ENCODE measurements around the gene TTC27. TPM values are rescaled to one million over a fixed set of nuclear protein-coding genes. Genes with fewer than 3 reads are reported as not detected.

Gene TTC27
- total and polyA plus RNA-seq, 10 of the 15 experiments (the other 5 are each of a cell fraction or from before 2014, with no cell fraction given): 20.4 to 34.9 (median 26.0) TPM

DNA sequence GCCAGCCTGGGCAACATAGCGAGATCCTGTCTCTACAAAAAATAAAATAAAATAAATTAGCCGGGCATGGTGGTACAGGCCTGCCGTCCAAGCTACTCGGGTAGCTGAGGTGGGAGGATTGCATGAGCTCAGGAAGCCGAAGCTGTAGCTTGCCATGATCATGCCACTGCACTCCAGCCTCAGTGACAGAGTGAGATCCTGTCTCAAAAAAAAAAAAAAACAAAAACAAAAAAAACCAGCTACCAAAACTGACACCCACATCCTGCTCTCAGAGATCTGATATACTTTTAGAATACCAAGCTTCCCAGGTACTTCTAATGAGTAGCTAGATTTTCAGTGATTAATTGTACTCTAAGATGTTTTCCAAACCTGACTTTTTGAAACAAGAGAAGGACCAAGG, 74.0 kb downstream of the TTC27 start:
- no peak overlapping the region for H2AFZ ChIP-seq (ENCODE audit: control insufficient read depth, low read depth, low read length)
- peaks cover 0 to 3% of the 10 kb centered on the region in 2 experiments; a peak in 1 of 4 replicates for H3K36me3 ChIP-seq (ENCODE audit: control insufficient read depth in 2 of 2, insufficient read depth in 2 of 2, low read length in 1 of 2)
- CTCF ChIA-PET: no interaction called here
- H3K4me1 ChIP-seq (ENCODE audit: control insufficient read depth, insufficient read depth, low read length): no peaks in the 10 kb centered on the region
- POLR2A ChIA-PET: interaction anchor here (0.5 to 0.6 kb wide), 3 partner anchors 8 to 63 kb away, joined by 3 read pairs; no protein-coding TSS in a partner anchor
- intact Hi-C loops (cut with micrococcal nuclease; ENCODE audit: unreplicated experiment) (no loop called here), in situ Hi-C loops (cut with MboI) (no loop called here)
- H3K9me3 ChIP-seq (replicated peaks; ENCODE audit: control insufficient read depth, insufficient read depth, low read length): no peaks in the 10 kb centered on the region
- WGBS (ENCODE audit: insufficient coverage, insufficient replicate concordance, low lambda C conversion rate, missing lambda C conversion rate): 98% methylated on average over 5 of the region's 5 CpGs
- H4K20me1 ChIP-seq (ENCODE audit: control insufficient read depth, insufficient read depth): no peaks in the 10 kb centered on the region
- H3K4me3 ChIP-seq: no peak overlapping the region
- peak; percentile 27; the same call in 2 of the 3 replicates for ATAC-seq
- FAIRE-seq: no peak
- no peak for TF ChIP-seq CBX3 (IDR thresholded peaks at IDR 0.05; ENCODE audit: borderline replicate concordance, low read depth)
- TF ChIP-seq ZNF622 (IDR thresholded peaks at IDR 0.05): no peak
- TF ChIP-seq ZNF384 (IDR thresholded peaks at IDR 0.05; ENCODE audit: borderline replicate concordance, low read depth, low read length): peak; percentile 70
- no TSS peak for BruUV-seq (replicated peaks)
- H3K79me2 ChIP-seq (ENCODE audit: control insufficient read depth, insufficient read depth, low read length): no peaks in the 10 kb centered on the region
- RAD21 ChIA-PET (ENCODE audit: unreplicated experiment): interaction anchor here (0.6 kb wide), 1 partner anchor 124 kb away, joined by 3 read pairs; no protein-coding TSS in a partner anchor
- H3K4me2 ChIP-seq (ENCODE audit: control insufficient read depth, insufficient read depth): 0 out of 2 replicates have a peak overlapping the region, but pooled peaks have one; percentile 4
- SMC1A ChIA-PET (ENCODE audit: uncharacterized antibody, unreplicated experiment): no interaction called here
- H3K9ac ChIP-seq (ENCODE audit: control insufficient read depth, insufficient read depth, low read length): no peak overlapping the region
- H3K27ac ChIP-seq (ENCODE audit: control insufficient read depth, insufficient read depth): peak overlapping the region; percentile 45
- H3K27me3 ChIP-seq (replicated peaks in 1 of 2; ENCODE audit: control insufficient read depth in 2 of 2, insufficient read depth in 2 of 2, low read length in 1 of 2): no peaks in the 10 kb centered on the region
- no peak for DNase-seq (ENCODE audit: low read depth, low spot score)

DNA sequence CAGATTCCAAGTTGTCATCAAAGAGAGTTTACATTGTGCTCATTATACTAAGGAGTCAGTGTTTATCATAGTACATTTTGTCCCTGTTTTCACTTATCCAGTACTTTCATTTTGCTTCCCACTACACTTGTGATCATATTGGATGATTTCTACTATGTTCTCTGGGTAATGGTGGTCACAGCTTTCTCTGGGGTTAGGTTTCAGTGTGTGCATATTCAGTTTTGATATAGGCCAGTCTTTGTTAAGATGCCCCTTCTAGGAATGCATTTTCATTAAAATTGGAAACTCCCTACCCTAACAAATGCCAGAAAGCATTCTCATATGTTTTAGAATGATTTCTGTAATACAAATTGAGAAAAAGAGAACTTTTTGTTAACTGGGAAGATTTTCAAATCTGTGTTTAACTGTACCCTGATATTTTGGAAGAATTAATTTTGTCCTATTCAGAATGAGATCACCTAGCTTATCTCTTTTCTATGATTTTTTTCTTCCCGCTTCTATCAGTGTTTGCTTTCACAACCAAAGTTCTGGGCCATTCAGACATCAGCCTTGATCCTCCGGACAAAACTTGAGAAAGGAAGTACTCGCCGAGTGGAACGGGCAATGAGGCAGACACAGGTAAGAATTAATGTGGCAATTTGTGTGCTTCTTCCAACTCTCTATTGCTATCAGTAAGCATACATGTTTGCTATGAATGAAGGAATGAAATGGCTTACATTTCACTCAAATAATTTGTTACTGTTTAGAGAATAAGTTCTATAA, 74.6 kb downstream of the TTC27 start:
- ATAC-seq (peak; percentile 59), FAIRE-seq (no peak), DNase-seq (ENCODE audit: low read depth, low spot score) (no peak)
- Histone ChIP-seq H2AFZ (ENCODE audit: control insufficient read depth, low read depth, low read length) (no peak overlapping the region), H3K9me3 (replicated peaks; ENCODE audit: control insufficient read depth, insufficient read depth, low read length) (no peaks in the 10 kb centered on the region), H3K9ac (ENCODE audit: control insufficient read depth, insufficient read depth, low read length) (no peak overlapping the region), H3K27me3 (replicated peaks in 1 of 2; ENCODE audit: control insufficient read depth in 2 of 2, insufficient read depth in 2 of 2, low read length in 1 of 2) (no peaks in the 10 kb centered on the region), H3K4me2 (ENCODE audit: control insufficient read depth, insufficient read depth) (0 out of 2 replicates have a peak overlapping the region, but pooled peaks have one; percentile 4), H3K36me3 (ENCODE audit: control insufficient read depth in 2 of 2, insufficient read depth in 2 of 2, low read length in 1 of 2) (peaks cover 0 to 3% of the 10 kb centered on the region in 2 experiments; a peak in 1 of 4 replicates), H3K4me3 (no peak overlapping the region), H3K79me2 (ENCODE audit: control insufficient read depth, insufficient read depth, low read length) (no peaks in the 10 kb centered on the region), H3K27ac (ENCODE audit: control insufficient read depth, insufficient read depth) (peak overlapping the region; percentile 45), H4K20me1 (ENCODE audit: control insufficient read depth, insufficient read depth) (no peaks in the 10 kb centered on the region), H3K4me1 (ENCODE audit: control insufficient read depth, insufficient read depth, low read length) (no peaks in the 10 kb centered on the region)
- RAD21 ChIA-PET (ENCODE audit: unreplicated experiment): interaction anchor here (0.6 kb wide), 1 partner anchor 123 kb away, joined by 3 read pairs; no protein-coding TSS in a partner anchor
- intact Hi-C loops (cut with micrococcal nuclease; ENCODE audit: unreplicated experiment): no loop called here
- in situ Hi-C loops (cut with MboI): no loop called here
- WGBS (ENCODE audit: insufficient coverage, insufficient replicate concordance, low lambda C conversion rate, missing lambda C conversion rate): 100% methylated on average over 5 of the region's 5 CpGs
- no peak for TF ChIP-seq FOXK2 (IDR thresholded peaks at IDR 0.05)
- no peak for TF ChIP-seq PBX3 (IDR thresholded peaks at IDR 0.05; ENCODE audit: insufficient replicate concordance, low read depth, low read length)
- no peak for TF ChIP-seq ZSCAN29 (IDR thresholded peaks at IDR 0.05)
- no peak for TF ChIP-seq EED (IDR thresholded peaks at IDR 0.05; ENCODE audit: low read depth)
- no peak for TF ChIP-seq NRF1 (conservative IDR thresholded peaks at IDR 0.05; ENCODE audit: low read depth, low read length)
- TF ChIP-seq GATAD2B (conservative IDR thresholded peaks at IDR 0.05; ENCODE audit: low read depth): no peak
- TF ChIP-seq, protein P1, sequence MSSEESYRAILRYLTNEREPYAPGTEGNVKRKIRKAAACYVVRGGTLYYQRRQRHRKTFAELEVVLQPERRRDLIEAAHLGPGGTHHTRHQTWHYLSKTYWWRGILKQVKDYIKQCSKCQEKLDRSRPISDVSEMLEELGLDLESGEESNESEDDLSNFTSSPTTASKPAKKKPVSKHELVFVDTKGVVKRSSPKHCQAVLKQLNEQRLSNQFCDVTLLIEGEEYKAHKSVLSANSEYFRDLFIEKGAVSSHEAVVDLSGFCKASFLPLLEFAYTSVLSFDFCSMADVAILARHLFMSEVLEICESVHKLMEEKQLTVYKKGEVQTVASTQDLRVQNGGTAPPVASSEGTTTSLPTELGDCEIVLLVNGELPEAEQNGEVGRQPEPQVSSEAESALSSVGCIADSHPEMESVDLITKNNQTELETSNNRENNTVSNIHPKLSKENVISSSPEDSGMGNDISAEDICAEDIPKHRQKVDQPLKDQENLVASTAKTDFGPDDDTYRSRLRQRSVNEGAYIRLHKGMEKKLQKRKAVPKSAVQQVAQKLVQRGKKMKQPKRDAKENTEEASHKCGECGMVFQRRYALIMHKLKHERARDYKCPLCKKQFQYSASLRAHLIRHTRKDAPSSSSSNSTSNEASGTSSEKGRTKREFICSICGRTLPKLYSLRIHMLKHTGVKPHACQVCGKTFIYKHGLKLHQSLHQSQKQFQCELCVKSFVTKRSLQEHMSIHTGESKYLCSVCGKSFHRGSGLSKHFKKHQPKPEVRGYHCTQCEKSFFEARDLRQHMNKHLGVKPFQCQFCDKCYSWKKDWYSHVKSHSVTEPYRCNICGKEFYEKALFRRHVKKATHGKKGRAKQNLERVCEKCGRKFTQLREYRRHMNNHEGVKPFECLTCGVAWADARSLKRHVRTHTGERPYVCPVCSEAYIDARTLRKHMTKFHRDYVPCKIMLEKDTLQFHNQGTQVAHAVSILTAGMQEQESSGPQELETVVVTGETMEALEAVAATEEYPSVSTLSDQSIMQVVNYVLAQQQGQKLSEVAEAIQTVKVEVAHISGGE (CRISPR knock-in tag; IDR thresholded peaks at IDR 0.05): no peak
- TF ChIP-seq NR2F1 (conservative IDR thresholded peaks at IDR 0.05): no peak
- TF ChIP-seq RAD21 (IDR thresholded peaks at IDR 0.05; ENCODE audit: insufficient read depth, low read depth, low read length): no peak
- CTCF ChIA-PET: no interaction called here
- SMC1A ChIA-PET (ENCODE audit: uncharacterized antibody, unreplicated experiment): no interaction called here
- no TSS peak for BruUV-seq (replicated peaks)
- POLR2A ChIA-PET: interaction anchor here (0.5 to 0.6 kb wide), 2 partner anchors 15 to 62 kb away, joined by 3 read pairs; no protein-coding TSS in a partner anchor
